H1 (cell line): ENCODE measurements around the gene WDR89. TPM values are rescaled to one million over a fixed set of nuclear protein-coding genes. Genes with fewer than 3 reads are reported as not detected.

Experiments used
- E2F6 ChIP-seq: IDR thresholded peaks from 2 replicates; pipeline ENCODE4 v1.6.1; 2012; ENCODE audit warnings: inconsistent platforms
- EZH2 ChIP-seq: fragments of 200-600 bp; sonication (generic); IDR thresholded peaks from 2 replicates; pipeline ENCODE4 v1.7.1; 2012; ENCODE audit warnings: low read depth, mild to moderate bottlenecking, moderate library complexity, low read length, inconsistent platforms; ENCODE audit not compliant: severe bottlenecking
- KDM1A ChIP-seq: fragments of 200-600, 300-600 bp; sonication (generic); IDR thresholded peaks from 2 replicates; pipeline ENCODE4 v1.7.1; 2016; ENCODE audit warnings: mild to moderate bottlenecking, low read length, borderline replicate concordance
- NRF1 ChIP-seq: IDR thresholded peaks from 2 replicates; pipeline ENCODE4 v1.6.1; 2011; ENCODE audit warnings: mild to moderate bottlenecking, low read depth, low read length, improper control_type of control experiment
- polyA plus RNA-seq, 7 experiments: library from polyadenylated mRNA; depleted of rRNA in 3 of 7; stranded (reverse) in 5 of 7; unstranded in 2 of 7; fragments of >200 nt in 5 of 7; fragments of 200-250 nt in 2 of 7; gene quantifications; 1 replicate in 5 of 7; 2 replicates in 1 of 7; 4 replicates in 1 of 7; pipeline versions ENCODE4 v1.2.1 to v1.2.3, GENCODE V29; 2011 to 2013; ENCODE audit warnings: missing spikeins in 2 of 7, mixed read lengths in 2 of 7
- total RNA-seq: library from RNA; stranded (reverse); fragmentation: NEBNext Ultra II Directional; extraction: Animal tissue kit (Norgen Biotek cat#: 25700); gene quantifications from 2 replicates; pipeline ENCODE4 v1.2.1, GENCODE V29; 2021

WDR89 gene
- total and polyA plus RNA-seq, 2 of the 8 experiments (the other 6 are each of a cell fraction or from before 2014, with no cell fraction given), result 8.3 to 32.9 TPM

DNA sequence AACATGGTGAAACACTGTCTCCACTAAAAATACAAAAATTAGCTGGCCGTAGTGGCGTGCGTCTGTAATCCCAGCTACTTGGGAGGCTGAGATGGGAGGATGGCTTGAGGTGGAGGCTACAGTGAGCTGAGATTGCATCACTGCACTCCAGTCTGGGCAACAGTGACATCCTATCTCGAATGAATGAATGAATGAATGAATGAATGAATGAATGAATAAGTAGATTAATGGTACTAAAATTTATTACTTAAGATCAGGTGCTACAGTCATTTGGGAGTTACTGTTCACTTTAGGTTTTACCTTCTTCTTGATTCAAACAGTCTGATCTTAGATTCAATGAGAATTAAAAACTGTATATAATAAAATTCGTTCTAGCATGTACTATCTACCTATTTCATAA, 31.6 kb upstream of the WDR89 start (continued):
- no peak for TF ChIP-seq NRF1
- TF ChIP-seq EZH2, result no peak
- TF ChIP-seq KDM1A, result no peak
- TF ChIP-seq E2F6, result no peak
